Ascending aorta (tissue), 2 donors: ENCODE results near the gene GUCY1B1. TPM values are rescaled to one million over a fixed set of nuclear protein-coding genes. Genes with fewer than 3 reads are reported as not detected.
A peak's percentile ranks its signal among the peaks of the same experiment; 100 is the strongest.

Source experiments
- DNase-seq, 2 donors: peaks; one replicate each; pipeline ENCODE4 v3.0.0-alpha.2; 2019; ENCODE audit warnings: low spot score in 2 of 2
- H3K27ac ChIP-seq, 2 donors: fragments of 200-600 bp; sonication (generic); one replicate each; pipeline ENCODE4 v1.5.1; 2016 to 2017; ENCODE audit warnings: mild to moderate bottlenecking in 1 of 2
- H3K27me3 ChIP-seq: fragments of 200-600 bp; sonication (generic); one replicate; pipeline ENCODE4 v1.5.1; 2017
- H3K36me3 ChIP-seq, 2 donors: fragments of 200-600 bp; sonication (generic); one replicate each; pipeline ENCODE4 v1.5.1; 2016
- H3K4me1 ChIP-seq, 2 donors: fragments of 200-600 bp; sonication (generic); one replicate each; pipeline ENCODE4 v1.5.1; 2016 to 2017; ENCODE audit warnings: mild to moderate bottlenecking in 1 of 2
- H3K4me3 ChIP-seq, 2 donors: fragments of 200-600 bp; sonication (generic); one replicate each; pipeline ENCODE4 v1.5.1; 2016 to 2017; ENCODE audit warnings: mild to moderate bottlenecking in 1 of 2
- H3K9me3 ChIP-seq, 2 donors: fragments of 200-600 bp; sonication (generic); one replicate each; pipeline ENCODE4 v1.5.1; 2016
- intact Hi-C: fragments of 100-400 bp; cut with DNase I; formaldehyde crosslinking; loops from one replicate; pipeline ENCODE4 v1.15.1; 2023
- total RNA-seq: library from RNA; depleted of rRNA; stranded (reverse); fragments of >200 nt; gene quantifications from one replicate; pipeline ENCODE4 v1.1.0, GENCODE V29; 2016
- TF ChIP-seq, protein P1 (sequence below), 3 experiments: fragments of 200-600 bp in 2 of 3; fragments of 450-650 bp in 1 of 3; sonication (generic) in 2 of 3; IDR thresholded peaks; one replicate each; pipeline ENCODE4 v1.5.1; 2016 to 2019; ENCODE audit warnings: antibody characterized with exemption in 3 of 3, mild to moderate bottlenecking in 1 of 3, moderate library complexity in 1 of 3

The GUCY1B1 gene
- total RNA-seq: 34.9 TPM

DNA sequence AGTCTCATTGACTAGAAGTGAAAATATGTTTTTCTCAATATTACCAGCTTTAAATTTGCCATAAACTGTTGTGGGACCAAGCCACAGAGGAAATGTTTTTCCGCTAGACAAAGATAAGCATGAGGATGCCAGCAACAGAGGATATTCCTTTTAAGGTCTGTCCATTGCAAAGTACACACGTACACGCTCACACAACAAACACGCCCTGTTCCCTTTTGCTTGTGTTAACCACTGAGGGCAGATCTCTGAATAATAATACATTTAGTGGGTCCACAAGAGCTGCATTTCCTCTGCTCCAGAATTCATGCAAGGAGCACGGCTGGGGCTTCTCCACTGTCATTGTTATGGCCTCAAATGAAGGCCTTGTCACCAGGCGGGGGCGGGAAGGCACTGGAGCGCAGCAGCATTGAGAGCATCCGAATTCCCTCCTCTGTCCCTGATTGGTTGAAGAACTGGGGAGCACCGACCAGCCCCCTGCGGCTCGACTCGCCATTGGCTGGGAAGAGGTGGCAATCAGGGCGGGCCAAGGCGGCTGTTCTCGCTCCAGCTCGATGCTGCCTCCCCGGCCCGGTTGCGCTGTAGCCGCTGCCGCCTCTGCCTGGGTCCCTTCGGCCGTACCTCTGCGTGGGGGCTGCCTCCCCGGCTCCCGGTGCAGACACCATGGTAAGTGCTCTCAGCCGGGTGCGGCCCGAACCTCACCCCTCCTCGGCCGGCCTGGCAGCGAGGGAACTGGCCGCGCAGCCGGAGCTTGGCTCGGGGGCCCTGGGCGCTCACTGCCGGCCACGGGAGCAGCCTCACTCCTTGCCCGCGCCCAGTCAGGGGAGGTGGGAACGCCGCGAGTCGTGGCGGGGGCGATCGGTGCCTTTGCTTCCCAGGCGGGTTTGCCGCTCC lies at the start of gene GUCY1B1:
Gene GUCY1B1 (plus strand): TSS at position 541 of the 891 bp plus-strand sequence. CDS start 120 bp downstream, at position 661.
- intact Hi-C loops: loop anchor here (1.0 to 5.0 kb wide), 7 partner anchors 26 to 381 kb away; partner anchors contain the start of genes CTSO, GUCY1A1 and MAP9
- peak; percentile 82 to 97 for DNase-seq
- TF ChIP-seq, protein P1, sequence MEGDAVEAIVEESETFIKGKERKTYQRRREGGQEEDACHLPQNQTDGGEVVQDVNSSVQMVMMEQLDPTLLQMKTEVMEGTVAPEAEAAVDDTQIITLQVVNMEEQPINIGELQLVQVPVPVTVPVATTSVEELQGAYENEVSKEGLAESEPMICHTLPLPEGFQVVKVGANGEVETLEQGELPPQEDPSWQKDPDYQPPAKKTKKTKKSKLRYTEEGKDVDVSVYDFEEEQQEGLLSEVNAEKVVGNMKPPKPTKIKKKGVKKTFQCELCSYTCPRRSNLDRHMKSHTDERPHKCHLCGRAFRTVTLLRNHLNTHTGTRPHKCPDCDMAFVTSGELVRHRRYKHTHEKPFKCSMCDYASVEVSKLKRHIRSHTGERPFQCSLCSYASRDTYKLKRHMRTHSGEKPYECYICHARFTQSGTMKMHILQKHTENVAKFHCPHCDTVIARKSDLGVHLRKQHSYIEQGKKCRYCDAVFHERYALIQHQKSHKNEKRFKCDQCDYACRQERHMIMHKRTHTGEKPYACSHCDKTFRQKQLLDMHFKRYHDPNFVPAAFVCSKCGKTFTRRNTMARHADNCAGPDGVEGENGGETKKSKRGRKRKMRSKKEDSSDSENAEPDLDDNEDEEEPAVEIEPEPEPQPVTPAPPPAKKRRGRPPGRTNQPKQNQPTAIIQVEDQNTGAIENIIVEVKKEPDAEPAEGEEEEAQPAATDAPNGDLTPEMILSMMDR (IDR thresholded peaks at IDR 0.05): peak; percentile 29 to 60 (median 36)
- peak within 1 kb of the TSS; percentile 80 to 94 for H3K4me3 ChIP-seq
- no peaks in the 10 kb centered on the region for H3K36me3 ChIP-seq
- H3K9me3 ChIP-seq: no peaks in the 10 kb centered on the region
- H3K27me3 ChIP-seq: no peaks in the 10 kb centered on the region
- peaks cover 0 to 6% of the 10 kb centered on the region in 2 donors for H3K4me1 ChIP-seq
- peak within 1 kb of the TSS; percentile 93 to 94 for H3K27ac ChIP-seq

DNA sequence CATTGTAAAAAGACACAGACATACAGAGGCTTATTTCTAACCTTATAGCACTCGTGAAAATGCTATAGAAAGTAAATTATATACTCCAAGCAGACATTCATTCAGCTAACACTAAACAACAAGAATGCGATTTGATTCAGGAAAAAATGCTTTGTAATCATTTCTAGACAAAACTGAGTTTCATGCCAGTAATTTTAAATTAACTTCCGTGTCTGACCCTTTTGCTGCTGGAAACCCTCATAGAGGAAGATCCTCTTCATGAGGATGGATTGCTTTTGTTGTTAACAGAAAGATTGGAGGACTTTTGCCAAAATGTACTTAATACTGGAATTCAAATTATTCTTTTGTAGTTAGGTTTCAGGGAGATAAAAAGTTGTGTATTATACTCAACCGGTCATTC lies 48.9 kb upstream of the GUCY1B1 start:
- peaks cover 6 to 14% of the 10 kb centered on the region in 2 donors for H3K36me3 ChIP-seq
- no peaks in the 10 kb centered on the region for H3K27me3 ChIP-seq
- no peaks in the 10 kb centered on the region for H3K4me1 ChIP-seq
- DNase-seq: no peak
- intact Hi-C loops: no loop called here
- TF ChIP-seq, protein P1 (IDR thresholded peaks at IDR 0.05): no peak
- H3K9me3 ChIP-seq: no peaks in the 10 kb centered on the region
- no peak overlapping the region for H3K27ac ChIP-seq
- no peak overlapping the region for H3K4me3 ChIP-seq

DNA sequence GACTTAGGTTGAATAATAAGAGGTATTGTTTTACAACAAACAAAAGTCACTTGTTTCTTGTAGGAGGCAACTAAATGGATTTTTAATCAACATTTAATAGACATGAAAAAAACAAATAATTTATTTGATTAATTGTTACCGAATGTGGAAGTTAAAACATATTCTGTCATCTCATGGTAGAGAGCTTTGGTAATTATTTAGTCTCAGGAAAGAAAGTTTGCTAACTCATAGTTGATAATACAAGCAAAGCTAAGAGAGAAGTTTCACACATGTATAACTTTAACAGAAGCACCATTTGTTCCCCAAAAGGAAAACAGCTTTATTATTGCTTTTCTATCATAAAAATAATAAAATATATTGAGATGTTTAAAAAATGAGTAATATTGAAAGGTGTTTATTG lies 47.3 kb upstream of the GUCY1B1 start:
- Histone ChIP-seq H3K4me3 (no peak overlapping the region), H3K9me3 (no peaks in the 10 kb centered on the region), H3K27me3 (no peaks in the 10 kb centered on the region), H3K4me1 (no peaks in the 10 kb centered on the region), H3K36me3 (peaks cover 6 to 16% of the 10 kb centered on the region in 2 donors), H3K27ac (no peak overlapping the region)
- no peak for DNase-seq
- TF ChIP-seq, protein P1 (IDR thresholded peaks at IDR 0.05): no peak
- intact Hi-C loops: no loop called here

DNA sequence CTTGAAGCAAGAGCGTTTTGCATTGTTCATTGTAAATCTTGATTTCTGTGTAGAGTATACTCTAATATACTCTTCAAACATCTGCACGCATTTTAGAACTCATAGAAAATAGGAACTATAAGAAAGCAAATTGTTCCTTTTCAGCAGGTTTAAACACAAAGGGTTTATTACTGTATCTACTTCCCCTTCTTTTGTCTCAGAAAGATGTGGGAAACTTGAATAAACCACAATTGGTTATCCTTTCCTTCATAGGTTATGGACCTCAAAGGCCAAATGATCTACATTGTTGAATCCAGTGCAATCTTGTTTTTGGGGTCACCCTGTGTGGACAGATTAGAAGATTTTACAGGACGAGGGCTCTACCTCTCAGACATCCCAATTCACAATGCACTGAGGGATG lies 46.0 kb upstream of the GUCY1B1 start:
- Histone ChIP-seq H3K4me3 (no peak overlapping the region), H3K36me3 (peaks cover 6 to 21% of the 10 kb centered on the region in 2 donors), H3K4me1 (no peaks in the 10 kb centered on the region), H3K27me3 (no peaks in the 10 kb centered on the region), H3K9me3 (no peaks in the 10 kb centered on the region), H3K27ac (no peak overlapping the region)
- TF ChIP-seq, protein P1 (IDR thresholded peaks at IDR 0.05): no peak
- no peak for DNase-seq
- intact Hi-C loops: no loop called here

DNA sequence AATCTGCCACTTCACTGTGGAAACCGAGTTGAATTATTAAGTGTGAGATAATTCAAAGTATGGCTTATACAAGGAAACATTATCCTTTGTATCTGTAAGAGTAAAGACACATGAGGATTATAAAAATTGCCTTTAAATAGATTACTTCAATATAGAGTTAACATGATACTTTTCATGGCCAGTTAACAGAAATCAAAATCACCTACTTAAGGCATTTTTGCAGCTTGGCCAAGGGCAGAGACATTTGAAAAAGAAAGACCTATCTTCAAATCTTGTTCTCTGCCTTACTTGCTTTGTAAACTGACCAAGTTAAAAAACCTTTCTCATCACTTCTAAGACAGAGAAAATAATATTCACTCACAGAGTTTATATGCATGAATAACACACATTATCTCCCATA lies 44.9 kb upstream of the GUCY1B1 start:
- H3K27me3 ChIP-seq: no peaks in the 10 kb centered on the region
- intact Hi-C loops: no loop called here
- no peaks in the 10 kb centered on the region for H3K9me3 ChIP-seq
- H3K36me3 ChIP-seq: peaks cover 6 to 26% of the 10 kb centered on the region in 2 donors
- no peak overlapping the region for H3K27ac ChIP-seq
- no peaks in the 10 kb centered on the region for H3K4me1 ChIP-seq
- no peak for DNase-seq
- TF ChIP-seq, protein P1 (IDR thresholded peaks at IDR 0.05): no peak
- no peak overlapping the region for H3K4me3 ChIP-seq
